ENCODE results near the gene STX4. TPM values are rescaled to one million over a fixed set of nuclear protein-coding genes. Genes with fewer than 3 reads are reported as not detected.

The STX4 gene
- total RNA-seq, 4 donors from 2014 or later = 50.8 to 163 (median 79.7) TPM

- Histone ChIP-seq H3K27me3 (no peaks in the 10 kb centered on the region), H3K9me3 (no peaks in the 10 kb centered on the region), H3K36me3 (no peaks in the 10 kb centered on the region), H3K4me1 (no peaks in the 10 kb centered on the region), H3K27ac (no peak overlapping the region), H3K4me3 (no peak overlapping the region)
- 78 to 79% methylated on average over 5 of the region's 5 CpGs for WGBS, 2 donors (ENCODE audit: low coverage in 1 of 2)
- in situ Hi-C loops (cut with MboI; ENCODE audit: low pct_ligation_motif_present in 1 of 4, low pct_unique_long_range_greater_than_20kb in 1 of 4, low sequenced_read_pairs in 3 of 4) (no loop called here), intact Hi-C loops (cut with DNase I; ENCODE audit: low total_unique reads) (no loop called here)
- no peak for DNase-seq
- TF ChIP-seq EP300 (IDR thresholded peaks at IDR 0.05; ENCODE audit: low read depth) (no peak), POLR2A (IDR thresholded peaks at IDR 0.05) (no peak), CTCF (IDR thresholded peaks at IDR 0.05) (no peak), POLR2AphosphoS5 (IDR thresholded peaks at IDR 0.05) (no peak)
Observed at GRCh38 chr16:31025339-31025738, 8.0 kb upstream of the STX4 start.

GRCh38 chr16:31029272-31029671 lies 4.1 kb upstream of the STX4 start:
- intact Hi-C loops (cut with DNase I; ENCODE audit: low total_unique reads) (no loop called here), in situ Hi-C loops (cut with MboI; ENCODE audit: low pct_ligation_motif_present in 1 of 4, low pct_unique_long_range_greater_than_20kb in 1 of 4, low sequenced_read_pairs in 3 of 4) (no loop called here)
- WGBS, 2 donors (ENCODE audit: low coverage in 1 of 2) = 85 to 96% methylated on average over 4 to 5 of the region's 5 CpGs
- Histone ChIP-seq H3K4me3 (no peak overlapping the region), H3K9me3 (no peaks in the 10 kb centered on the region), H3K4me1 (peaks cover under 1 to 10% (median 7%) of the 10 kb centered on the region in 4 donors), H3K27me3 (no peaks in the 10 kb centered on the region), H3K36me3 (no peaks in the 10 kb centered on the region), H3K27ac (no peak overlapping the region)
- TF ChIP-seq POLR2A (IDR thresholded peaks at IDR 0.05) = no peak
- no peak for TF ChIP-seq CTCF (IDR thresholded peaks at IDR 0.05)
- DNase-seq = no peak

- Histone ChIP-seq H3K36me3 (no peaks in the 10 kb centered on the region), H3K4me1 (peaks cover 5 to 19% (median 15%) of the 10 kb centered on the region in 4 donors), H3K9me3 (no peaks in the 10 kb centered on the region), H3K27me3 (no peaks in the 10 kb centered on the region), H3K4me3 (no peak overlapping the region), H3K27ac (no peak overlapping the region)
- intact Hi-C loops (cut with DNase I; ENCODE audit: low total_unique reads) = no loop called here
- no peak for TF ChIP-seq POLR2A (IDR thresholded peaks at IDR 0.05)
- in situ Hi-C loops (cut with MboI; ENCODE audit: low pct_ligation_motif_present in 1 of 4, low pct_unique_long_range_greater_than_20kb in 1 of 4, low sequenced_read_pairs in 3 of 4) = no loop called here
- no peak for DNase-seq
- 89 to 100% methylated on average over 1 to 4 of the region's 4 CpGs for WGBS, 2 donors (ENCODE audit: low coverage in 1 of 2)
Observed at GRCh38 chr16:31031276-31031675, 2.1 kb upstream of the STX4 start.

GRCh38 chr16:31033709-31034492 lies 543 bp downstream of the STX4 start:
- peak overlapping the region; percentile 59 to 85 (median 82) for H3K4me3 ChIP-seq
- peak overlapping the region; percentile 90 to 94 (median 91) for H3K27ac ChIP-seq
- in situ Hi-C loops (cut with MboI; ENCODE audit: low pct_ligation_motif_present in 1 of 4, low pct_unique_long_range_greater_than_20kb in 1 of 4, low sequenced_read_pairs in 3 of 4) = no loop called here
- intact Hi-C loops (cut with DNase I; ENCODE audit: low total_unique reads) = no loop called here
- peak; percentile 94 for DNase-seq
- no peaks in the 10 kb centered on the region for H3K9me3 ChIP-seq
- 0 to 1% methylated on average over 2 to 47 of the region's 47 CpGs for WGBS, 2 donors (ENCODE audit: low coverage in 1 of 2)
- TF ChIP-seq POLR2A (IDR thresholded peaks at IDR 0.05) (peak; percentile 62), EP300 (IDR thresholded peaks at IDR 0.05; ENCODE audit: low read depth) (no peak), CTCF (IDR thresholded peaks at IDR 0.05) (no peak), POLR2AphosphoS5 (IDR thresholded peaks at IDR 0.05) (peak; percentile 63 to 83 (median 78))
- peaks cover 0 to 6% (median 2%) of the 10 kb centered on the region in 4 donors for H3K36me3 ChIP-seq
- H3K4me1 ChIP-seq = peaks cover 5 to 22% (median 15%) of the 10 kb centered on the region in 4 donors
- H3K27me3 ChIP-seq = no peaks in the 10 kb centered on the region
